ENCODE measurements around the gene MEGF8. TPM values are rescaled to one million over a fixed set of nuclear protein-coding genes. Genes with fewer than 3 reads are reported as not detected.
A peak's percentile ranks its signal among the peaks of the same experiment; 100 is the strongest.

MEGF8 gene
- total and polyA plus RNA-seq, 3 experiments from 2014 or later, result 0.41 to 10.6 (median 10.2) TPM

GRCh38 chr19:42323852-42324654 lies 1.4 kb upstream of the MEGF8 start:
- no peak for DNase-seq
- peaks cover 18 to 38% (median 21%) of the 10 kb centered on the region in 3 donors for H3K4me1 Mint-ChIP-seq
- CTCF ChIA-PET, result interaction anchor here (1.6 kb wide), 1 partner anchor 215 kb away, joined by 4 read pairs; no protein-coding TSS in a partner anchor
- H3K27ac Mint-ChIP-seq, result no peak overlapping the region
- Histone ChIP-seq H3K4me1 (ENCODE audit: insufficient read depth, low read length) (peaks cover 23% of the 10 kb centered on the region), H3K27me3 (ENCODE audit: insufficient read depth, low read length, poor library complexity, severe bottlenecking) (peaks cover 3% of the 10 kb centered on the region), H3K27ac (ENCODE audit: low read depth, low read length) (no peak overlapping the region), H3K9me3 (ENCODE audit: low read length) (no peaks in the 10 kb centered on the region), H3K36me3 (ENCODE audit: insufficient read depth, low read length) (no peaks in the 10 kb centered on the region), H3K4me3 (ENCODE audit: low read length) (no peak overlapping the region)
- peaks cover 14 to 15% of the 10 kb centered on the region in 2 donors for H3K27me3 Mint-ChIP-seq
- H3K9me3 Mint-ChIP-seq, result no peaks in the 10 kb centered on the region
- H3K36me3 Mint-ChIP-seq, result peaks cover 0 to 7% (median 0%) of the 10 kb centered on the region in 3 donors
- POLR2A ChIA-PET, result interaction anchor here (1.3 kb wide), 1 partner anchor 148 kb away, joined by 4 read pairs; no protein-coding TSS in a partner anchor
- H3K4me3 Mint-ChIP-seq, result peak overlapping the region in 3 of 7 donors; percentile 41 to 61 (median 56)

GRCh38 chr19:42324655-42325307 lies 654 bp upstream of the MEGF8 start:
- H3K27me3 ChIP-seq (ENCODE audit: insufficient read depth, low read length, poor library complexity, severe bottlenecking), result peaks cover 3% of the 10 kb centered on the region
- DNase-seq, result no peak
- no peaks in the 10 kb centered on the region for H3K9me3 ChIP-seq (ENCODE audit: low read length)
- H3K9me3 Mint-ChIP-seq, result no peaks in the 10 kb centered on the region
- H3K27ac Mint-ChIP-seq, result peak overlapping the region in 7 of 8 donors; percentile 0 to 96 (median 86)
- peaks cover 0 to 7% (median 0%) of the 10 kb centered on the region in 3 donors for H3K36me3 Mint-ChIP-seq
- no peak overlapping the region for H3K27ac ChIP-seq (ENCODE audit: low read depth, low read length)
- ChIA-PET CTCF (interaction anchor here (1.6 kb wide), 1 partner anchor 216 kb away, joined by 4 read pairs; no protein-coding TSS in a partner anchor), POLR2A (no interaction called here)
- peaks cover 23% of the 10 kb centered on the region for H3K4me1 ChIP-seq (ENCODE audit: insufficient read depth, low read length)
- peaks cover 19 to 40% (median 24%) of the 10 kb centered on the region in 3 donors for H3K4me1 Mint-ChIP-seq
- H3K27me3 Mint-ChIP-seq, result peaks cover 14 to 15% of the 10 kb centered on the region in 2 donors
- H3K4me3 ChIP-seq (ENCODE audit: low read length), result peak overlapping the region; percentile 30
- H3K36me3 ChIP-seq (ENCODE audit: insufficient read depth, low read length), result no peaks in the 10 kb centered on the region
- peak overlapping the region; percentile 85 to 96 (median 93) for H3K4me3 Mint-ChIP-seq

DNA sequence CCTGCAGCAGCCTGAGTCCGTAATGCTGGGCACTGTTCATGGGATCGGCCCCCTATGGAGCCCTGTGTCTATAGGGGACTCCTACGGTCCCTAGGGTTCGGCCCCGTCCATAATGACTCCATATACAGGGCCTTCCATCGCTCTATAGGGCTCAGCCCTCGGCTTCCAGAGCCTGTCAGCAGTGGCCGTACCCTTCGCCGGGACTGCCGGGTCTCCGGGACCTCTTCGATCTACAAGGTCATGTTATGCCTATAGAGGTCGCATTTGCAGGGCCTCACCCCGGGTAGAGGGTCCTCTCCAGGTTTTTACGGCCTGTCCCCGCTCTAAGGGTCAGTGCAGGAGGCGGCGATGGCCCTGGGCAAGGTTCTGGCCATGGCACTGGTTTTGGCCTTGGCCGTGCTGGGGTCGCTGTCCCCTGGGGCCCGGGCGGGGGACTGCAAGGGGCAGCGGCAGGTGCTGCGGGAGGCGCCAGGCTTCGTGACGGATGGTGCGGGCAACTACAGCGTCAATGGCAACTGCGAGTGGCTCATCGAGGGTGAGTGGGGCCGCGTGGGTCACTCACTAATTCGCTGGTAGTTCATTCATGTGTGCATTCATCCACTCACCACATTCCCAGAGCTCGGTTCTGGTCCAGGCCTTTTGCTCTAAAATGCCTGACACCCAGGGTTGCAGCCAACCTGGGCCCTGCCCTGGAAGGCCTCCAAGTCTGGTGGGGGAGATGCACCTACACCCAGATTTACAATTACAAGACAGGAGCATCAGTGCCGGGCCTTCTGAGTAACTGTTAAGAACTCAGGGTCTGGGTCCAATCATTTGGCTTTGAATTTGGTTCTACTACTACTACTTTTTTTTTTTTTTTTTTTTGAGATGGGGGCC lies 699 bp downstream of the MEGF8 start:
- H3K9me3 Mint-ChIP-seq, result no peaks in the 10 kb centered on the region
- ChIA-PET CTCF (no interaction called here), POLR2A (no interaction called here)
- Histone ChIP-seq H3K36me3 (ENCODE audit: insufficient read depth, low read length) (no peaks in the 10 kb centered on the region), H3K4me1 (ENCODE audit: insufficient read depth, low read length) (peaks cover 23% of the 10 kb centered on the region), H3K27ac (ENCODE audit: low read depth, low read length) (peak overlapping the region; percentile 58), H3K27me3 (ENCODE audit: insufficient read depth, low read length, poor library complexity, severe bottlenecking) (peaks cover 3% of the 10 kb centered on the region), H3K4me3 (ENCODE audit: low read length) (peak overlapping the region; percentile 95), H3K9me3 (ENCODE audit: low read length) (no peaks in the 10 kb centered on the region)
- DNase-seq, result peak in 2 of 5 donors; percentile 37 to 53
- H3K27ac Mint-ChIP-seq, result peak overlapping the region; percentile 0 to 96 (median 70)
- H3K4me1 Mint-ChIP-seq, result peaks cover 19 to 40% (median 24%) of the 10 kb centered on the region in 3 donors
- H3K27me3 Mint-ChIP-seq, result peaks cover 14 to 15% of the 10 kb centered on the region in 2 donors
- peaks cover 0 to 7% (median 0%) of the 10 kb centered on the region in 3 donors for H3K36me3 Mint-ChIP-seq
- peak overlapping the region; percentile 85 to 96 (median 93) for H3K4me3 Mint-ChIP-seq

DNA sequence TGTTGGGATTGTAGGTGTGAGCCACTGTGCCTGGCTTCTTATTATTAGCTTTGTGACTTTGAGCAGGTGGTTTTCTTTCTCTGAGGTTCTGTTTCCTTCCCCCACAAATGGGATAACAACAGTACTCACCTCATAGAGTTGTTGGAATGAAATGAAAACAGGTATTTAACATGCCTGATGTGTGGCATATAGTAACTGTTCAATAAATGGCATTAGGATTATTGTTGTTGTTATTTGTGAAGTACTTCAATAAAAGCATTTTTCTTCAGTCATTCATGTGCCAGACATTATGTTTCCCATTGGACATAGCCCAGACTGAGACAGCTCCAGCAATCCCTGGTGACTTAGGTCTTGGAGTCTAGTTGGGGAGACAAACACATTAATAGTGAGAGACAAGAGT lies 1.5 kb downstream of the MEGF8 start:
- ChIA-PET CTCF (interaction anchor here (1.0 kb wide), 1 partner anchor 220 kb away, joined by 3 read pairs; no protein-coding TSS in a partner anchor), POLR2A (no interaction called here)
- H3K4me1 Mint-ChIP-seq, result peaks cover 19 to 40% (median 24%) of the 10 kb centered on the region in 3 donors
- Histone ChIP-seq H3K4me1 (ENCODE audit: insufficient read depth, low read length) (peaks cover 23% of the 10 kb centered on the region), H3K4me3 (ENCODE audit: low read length) (no peak overlapping the region), H3K9me3 (ENCODE audit: low read length) (no peaks in the 10 kb centered on the region), H3K27me3 (ENCODE audit: insufficient read depth, low read length, poor library complexity, severe bottlenecking) (peaks cover 3% of the 10 kb centered on the region), H3K27ac (ENCODE audit: low read depth, low read length) (no peak overlapping the region), H3K36me3 (ENCODE audit: insufficient read depth, low read length) (no peaks in the 10 kb centered on the region)
- no peak for DNase-seq
- H3K9me3 Mint-ChIP-seq, result no peaks in the 10 kb centered on the region
- H3K27me3 Mint-ChIP-seq, result peaks cover 14 to 15% of the 10 kb centered on the region in 2 donors
- peak overlapping the region; percentile 23 to 96 (median 90) for H3K4me3 Mint-ChIP-seq
- peak overlapping the region in 1 of 8 donors; percentile 63 for H3K27ac Mint-ChIP-seq
- H3K36me3 Mint-ChIP-seq, result peaks cover 0 to 7% (median 0%) of the 10 kb centered on the region in 3 donors

- H3K27ac ChIP-seq (ENCODE audit: low read depth, low read length), result no peak overlapping the region
- CTCF ChIA-PET, result interaction anchor here (1.0 to 1.4 kb wide), 2 partner anchors 114 to 220 kb away, joined by 3 to 4 read pairs; no protein-coding TSS in a partner anchor
- H3K27ac Mint-ChIP-seq, result peak overlapping the region in 3 of 8 donors; percentile 24 to 63 (median 32)
- no peaks in the 10 kb centered on the region for H3K9me3 Mint-ChIP-seq
- no peak for DNase-seq
- H3K4me1 ChIP-seq (ENCODE audit: insufficient read depth, low read length), result peaks cover 23% of the 10 kb centered on the region
- peaks cover 19 to 40% (median 24%) of the 10 kb centered on the region in 3 donors for H3K4me1 Mint-ChIP-seq
- H3K9me3 ChIP-seq (ENCODE audit: low read length), result no peaks in the 10 kb centered on the region
- no peaks in the 10 kb centered on the region for H3K36me3 ChIP-seq (ENCODE audit: insufficient read depth, low read length)
- no peak overlapping the region for H3K4me3 ChIP-seq (ENCODE audit: low read length)
- peak overlapping the region in 1 of 7 donors; percentile 85 for H3K4me3 Mint-ChIP-seq
- H3K27me3 Mint-ChIP-seq, result peaks cover 14% of the 10 kb centered on the region in 2 donors
- POLR2A ChIA-PET, result no interaction called here
- peaks cover 3% of the 10 kb centered on the region for H3K27me3 ChIP-seq (ENCODE audit: insufficient read depth, low read length, poor library complexity, severe bottlenecking)
- H3K36me3 Mint-ChIP-seq, result peaks cover 0 to 7% (median 0%) of the 10 kb centered on the region in 3 donors
Measured at GRCh38 chr19:42327381-42327780, 1.9 kb downstream of the MEGF8 start.

- ChIA-PET CTCF (interaction anchor here (1.0 to 1.4 kb wide), 2 partner anchors 113 to 221 kb away, joined by 3 to 4 read pairs; no protein-coding TSS in a partner anchor), POLR2A (no interaction called here)
- Histone ChIP-seq H3K4me1 (ENCODE audit: insufficient read depth, low read length) (peaks cover 23% of the 10 kb centered on the region), H3K27me3 (ENCODE audit: insufficient read depth, low read length, poor library complexity, severe bottlenecking) (peaks cover 3% of the 10 kb centered on the region), H3K36me3 (ENCODE audit: insufficient read depth, low read length) (no peaks in the 10 kb centered on the region), H3K27ac (ENCODE audit: low read depth, low read length) (no peak overlapping the region), H3K4me3 (ENCODE audit: low read length) (no peak overlapping the region), H3K9me3 (ENCODE audit: low read length) (no peaks in the 10 kb centered on the region)
- DNase-seq, result no peak
- Mint-ChIP-seq H3K9me3 (no peaks in the 10 kb centered on the region), H3K4me1 (peaks cover 19 to 38% (median 24%) of the 10 kb centered on the region in 3 donors), H3K27ac (peak overlapping the region in 1 of 8 donors; percentile 48), H3K36me3 (peaks cover 0 to 11% (median 0%) of the 10 kb centered on the region in 3 donors), H3K4me3 (no peak overlapping the region), H3K27me3 (peaks cover 11 to 13% of the 10 kb centered on the region in 2 donors)
Measured at GRCh38 chr19:42328106-42328505, 2.7 kb downstream of the MEGF8 start.

DNA sequence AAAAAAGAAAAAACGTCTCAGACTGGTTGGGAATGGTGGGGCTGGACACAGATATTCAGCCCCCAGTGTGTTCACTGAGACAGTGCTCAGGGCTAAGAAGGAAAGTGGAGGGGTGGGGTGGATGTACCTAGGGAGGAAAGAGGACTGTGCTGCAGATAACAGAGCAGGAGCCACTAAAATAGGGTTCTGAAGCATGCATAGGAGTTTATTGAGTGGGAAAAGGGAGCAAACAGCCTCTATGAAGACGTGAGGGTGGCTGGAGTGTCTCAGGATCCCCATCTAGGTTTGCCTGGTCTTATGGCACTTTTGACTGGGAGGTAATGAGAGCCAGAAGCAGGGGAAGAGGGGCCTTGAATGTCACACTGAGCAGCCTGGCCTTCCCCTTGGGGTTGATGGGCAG lies 3.4 kb downstream of the MEGF8 start:
- H3K27me3 ChIP-seq (ENCODE audit: insufficient read depth, low read length, poor library complexity, severe bottlenecking), result peaks cover 3% of the 10 kb centered on the region
- peaks cover 23% of the 10 kb centered on the region for H3K4me1 ChIP-seq (ENCODE audit: insufficient read depth, low read length)
- ChIA-PET POLR2A (no interaction called here), CTCF (interaction anchor here (1.4 kb wide), 1 partner anchor 112 kb away, joined by 4 read pairs; no protein-coding TSS in a partner anchor)
- H3K4me3 ChIP-seq (ENCODE audit: low read length), result no peak overlapping the region
- H3K36me3 ChIP-seq (ENCODE audit: insufficient read depth, low read length), result no peaks in the 10 kb centered on the region
- no peaks in the 10 kb centered on the region for H3K9me3 ChIP-seq (ENCODE audit: low read length)
- no peak overlapping the region for H3K27ac ChIP-seq (ENCODE audit: low read depth, low read length)
- Mint-ChIP-seq H3K27me3 (peaks cover 6 to 8% of the 10 kb centered on the region in 2 donors), H3K27ac (peak overlapping the region in 2 of 8 donors; percentile 37 to 59), H3K9me3 (no peaks in the 10 kb centered on the region), H3K36me3 (peaks cover 0 to 11% (median 0%) of the 10 kb centered on the region in 3 donors), H3K4me1 (peaks cover 19 to 33% (median 24%) of the 10 kb centered on the region in 3 donors), H3K4me3 (peak overlapping the region in 1 of 7 donors; percentile 38)
- no peak for DNase-seq
